HEK293T (cell line): ENCODE results near the gene SLC13A4.
"Not testable (repeated sequence)": the region's sequence is repeated elsewhere in the genome, so short reads cannot be mapped to it uniquely, and the experiment has no call there.

ENCODE experiments used
- CTCF ChIA-PET: fragments of 350-600 bp; formaldehyde crosslinking; extraction: SDS; loops from one replicate; lab custom pipeline; 2021; ENCODE audit warnings: antibody characterized with exemption, inconsistent platforms; lab: Yijun Ruan, JAX
- POLR2A ChIA-PET: fragments of 350-600 bp; formaldehyde crosslinking; extraction: SDS; loops from one replicate; lab custom pipeline; 2020; ENCODE audit warnings: antibody characterized with exemption, inconsistent platforms; lab: Yijun Ruan, JAX
- DNase-seq: peaks from one replicate; pipeline ENCODE4 v3.0.0; 2012; ENCODE audit warnings: mixed read lengths; ENCODE audit errors: extremely low spot score
- ARNT ChIP-seq: fragments of 450-650 bp; IDR thresholded peaks from 2 replicates; pipeline ENCODE4 v1.6.1; 2017; ENCODE audit warnings: mild to moderate bottlenecking
- BHLHE40 ChIP-seq: fragments of 450-650 bp; IDR thresholded peaks from 2 replicates; pipeline ENCODE4 v1.6.1; 2016; ENCODE audit warnings: mild to moderate bottlenecking, moderate library complexity, borderline replicate concordance
- CTBP1 ChIP-seq: fragments of 450-650 bp; IDR thresholded peaks from 2 replicates; pipeline ENCODE4 v1.6.1; 2016; ENCODE audit warnings: borderline replicate concordance
- ELF4 ChIP-seq: fragments of 450-650 bp; IDR thresholded peaks from 2 replicates; pipeline ENCODE4 v1.6.1; 2017; ENCODE audit warnings: antibody characterized with exemption
- FOXA1 ChIP-seq: fragments of 450-650 bp; IDR thresholded peaks from 2 replicates; pipeline ENCODE4 v1.6.1; 2016; ENCODE audit warnings: mild to moderate bottlenecking
- FOXK2 ChIP-seq: fragments of 450-650 bp; IDR thresholded peaks from 2 replicates; pipeline ENCODE4 v1.6.1; 2016; ENCODE audit warnings: mild to moderate bottlenecking
- FOXM1 ChIP-seq: fragments of 450-650 bp; IDR thresholded peaks from 2 replicates; pipeline ENCODE4 v1.6.1; 2017; ENCODE audit warnings: mild to moderate bottlenecking, borderline replicate concordance
- HDGF ChIP-seq: fragments of 450-650 bp; IDR thresholded peaks from 2 replicates; pipeline ENCODE4 v1.6.1; 2017; ENCODE audit warnings: antibody characterized with exemption, borderline replicate concordance
- L3MBTL2 ChIP-seq: fragments of 450-650 bp; conservative IDR thresholded peaks from 2 replicates; pipeline ENCODE4 v1.6.1; 2016; ENCODE audit warnings: mild to moderate bottlenecking
- LEF1 ChIP-seq: fragments of 450-650 bp; IDR thresholded peaks from 2 replicates; pipeline ENCODE4 v1.6.1; 2017; ENCODE audit warnings: mild to moderate bottlenecking, borderline replicate concordance
- NFRKB ChIP-seq: fragments of 450-650 bp; IDR thresholded peaks from 2 replicates; pipeline ENCODE4 v1.6.1; 2016; ENCODE audit warnings: mild to moderate bottlenecking, moderate library complexity
- SP1 ChIP-seq: fragments of 450-650 bp; IDR thresholded peaks from 2 replicates; pipeline ENCODE4 v1.6.1; 2017
- SUZ12 ChIP-seq: fragments of 450-650 bp; IDR thresholded peaks from 2 replicates; pipeline ENCODE4 v1.6.1; 2016; ENCODE audit warnings: mild to moderate bottlenecking
- TARDBP ChIP-seq: fragments of 450-650 bp; IDR thresholded peaks from 2 replicates; pipeline ENCODE4 v1.6.1; 2016
- ZNF384 ChIP-seq: fragments of 450-650 bp; IDR thresholded peaks from 2 replicates; pipeline ENCODE4 v1.6.1; 2016
- TF ChIP-seq, protein P1 (sequence below): fragments of 450-650 bp; IDR thresholded peaks from 2 replicates; pipeline ENCODE4 v1.6.1; 2016

Gene SLC13A4

DNA sequence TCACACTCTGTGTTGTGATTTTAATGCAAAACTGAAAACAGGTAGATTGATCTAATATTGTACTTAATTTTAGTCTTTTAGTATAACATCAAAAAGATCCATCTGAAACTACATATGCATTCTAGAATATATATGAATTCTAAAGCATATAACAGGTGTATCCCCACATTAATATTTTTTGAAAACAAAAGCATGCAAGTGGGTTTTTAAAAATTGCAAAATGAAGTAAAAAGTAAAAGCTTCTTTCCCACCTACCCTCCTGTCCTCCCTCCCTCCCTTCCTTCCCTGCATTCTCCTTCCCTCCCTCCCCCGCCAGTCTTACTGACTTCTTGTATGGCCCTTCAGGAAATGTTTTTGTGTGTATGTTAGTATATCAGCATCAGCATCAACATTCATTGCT, 80.2 kb downstream of the SLC13A4 start:
- DNase-seq, result no peak
- TF ChIP-seq TARDBP, result no peak
- no peak for TF ChIP-seq HDGF
- CTCF ChIA-PET, result no interaction called here
- POLR2A ChIA-PET, result interaction anchor here (1.5 kb wide), 1 partner anchor 15 kb away, joined by 6 read pairs; the partner anchor contains the start of gene STMP1

DNA sequence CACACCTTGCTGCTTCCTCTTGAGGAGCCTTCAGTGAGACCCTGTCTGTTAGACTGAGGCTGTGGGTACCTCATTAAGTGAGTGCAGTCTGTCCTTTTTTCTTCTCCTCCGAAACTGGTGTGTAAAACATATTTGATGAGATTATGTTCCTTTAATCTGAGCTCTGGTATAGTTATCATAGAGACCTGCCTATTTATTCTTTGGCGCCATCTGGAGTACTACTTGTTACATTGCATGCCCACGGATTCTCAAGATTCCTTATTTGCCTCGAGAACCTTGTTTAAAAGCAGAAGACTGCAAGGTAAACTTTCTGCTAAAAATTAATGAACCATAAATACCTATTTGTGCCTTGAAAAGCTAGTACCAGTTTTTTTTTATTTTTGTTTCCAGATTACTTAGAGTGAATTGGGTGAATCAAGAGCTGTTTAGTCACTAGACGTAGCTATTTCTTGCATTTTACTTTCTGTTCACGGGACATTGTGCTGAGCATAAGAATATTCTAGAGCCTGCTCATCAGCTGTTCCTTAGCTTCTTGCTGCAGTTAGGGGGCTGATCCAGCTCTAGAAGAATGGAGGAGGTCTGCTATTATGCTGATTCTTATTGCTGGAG, 82.6 kb downstream of the SLC13A4 start:
- POLR2A ChIA-PET, result interaction anchor here (1.1 to 1.3 kb wide), 2 partner anchors 16 to 17 kb away, joined by 5 to 7 read pairs; partner anchors contain the start of gene STMP1
- CTCF ChIA-PET, result interaction anchor here (0.6 to 2.4 kb wide), 21 partner anchors 10 to 1003 kb away, joined by 3 to 14 read pairs (median 4); no protein-coding TSS in a partner anchor
- DNase-seq, result peak; percentile 61
- TF ChIP-seq BHLHE40 (no peak), CTBP1 (no peak), FOXM1 (no peak), FOXK2 (no peak), TARDBP (no peak)

DNA sequence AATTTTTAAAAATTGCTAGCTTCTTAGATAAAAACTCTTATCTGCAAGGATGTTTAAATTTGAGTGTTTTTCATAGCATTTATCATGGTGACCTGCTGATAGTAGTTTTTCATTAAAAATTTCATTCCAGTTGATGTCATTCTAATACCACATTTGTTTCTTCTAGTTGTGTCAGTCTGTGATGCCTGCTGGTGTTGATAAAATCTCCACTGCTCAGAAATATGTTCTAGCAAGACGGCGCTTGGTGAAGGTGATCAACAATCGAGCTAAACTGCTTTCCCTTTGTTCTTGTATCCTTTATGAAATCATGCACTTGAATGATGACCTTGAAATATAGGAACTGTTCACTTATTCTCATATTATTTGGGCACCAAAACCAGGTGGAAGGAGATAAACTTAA, 83.3 kb downstream of the SLC13A4 start:
- CTCF ChIA-PET, result interaction anchor here (0.6 to 2.4 kb wide), 15 partner anchors 11 to 1003 kb away, joined by 3 to 14 read pairs (median 5); no protein-coding TSS in a partner anchor
- DNase-seq, result no peak
- POLR2A ChIA-PET, result interaction anchor here (1.1 to 1.8 kb wide), 3 partner anchors 16 to 18 kb away, joined by 5 to 7 read pairs (median 5); partner anchors contain the start of gene STMP1
- TF ChIP-seq SP1 (no peak), HDGF (no peak), ARNT (no peak), SUZ12 (no peak), NFRKB (no peak)

DNA sequence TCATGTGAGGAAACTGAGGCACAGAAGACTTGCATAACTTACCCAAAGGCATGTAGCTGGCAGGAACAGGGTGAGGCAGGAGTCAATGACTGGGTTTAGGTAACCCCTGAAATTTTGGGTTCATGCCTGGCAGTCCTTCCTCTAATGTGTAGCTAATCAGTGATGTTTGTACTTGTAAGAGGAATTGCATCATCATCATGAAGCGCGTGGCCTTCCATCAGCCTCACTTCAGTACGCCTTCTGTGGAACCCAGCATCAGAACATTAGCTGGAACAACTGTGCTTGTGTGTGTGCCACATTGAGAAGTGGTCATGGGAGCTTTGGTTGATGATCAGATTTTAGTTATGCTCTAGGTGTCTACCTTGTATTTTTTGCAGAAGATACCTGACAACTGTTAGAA, 83.8 kb downstream of the SLC13A4 start:
- ChIA-PET CTCF (interaction anchor here (0.6 to 2.4 kb wide), 5 partner anchors 12 to 363 kb away, joined by 3 to 14 read pairs (median 9); no protein-coding TSS in a partner anchor), POLR2A (interaction anchor here (1.2 to 1.8 kb wide), 2 partner anchors 16 to 18 kb away, joined by 3 to 5 read pairs; partner anchors contain the start of gene STMP1)
- TF ChIP-seq CTBP1, result no peak
- TF ChIP-seq FOXA1, result no peak
- no peak for TF ChIP-seq ARNT
- no peak for TF ChIP-seq FOXM1
- no peak for TF ChIP-seq LEF1
- TF ChIP-seq HDGF, result no peak
- no peak for TF ChIP-seq ELF4
- no peak for TF ChIP-seq ZNF384
- DNase-seq, result no peak

DNA sequence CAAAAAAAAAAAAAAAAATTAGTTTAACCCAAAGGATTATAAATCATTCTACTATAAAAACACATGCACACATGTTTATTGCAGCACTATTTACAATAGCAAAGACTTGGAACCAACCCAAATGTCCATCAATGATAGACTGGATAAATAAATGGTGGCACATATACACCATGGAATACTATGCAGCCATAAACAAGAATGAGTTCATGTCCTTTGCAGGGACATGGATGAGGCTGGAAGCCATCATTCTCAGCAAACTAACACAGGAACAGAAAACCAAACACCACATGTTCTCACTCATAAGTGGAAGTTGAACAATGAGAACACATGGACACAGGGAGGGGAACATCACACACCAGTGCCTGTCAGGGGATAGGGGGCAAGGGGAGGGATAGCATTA, 88.3 kb downstream of the SLC13A4 start:
- POLR2A ChIA-PET, DNase-seq, CTCF ChIA-PET: not testable (repeated sequence)

DNA sequence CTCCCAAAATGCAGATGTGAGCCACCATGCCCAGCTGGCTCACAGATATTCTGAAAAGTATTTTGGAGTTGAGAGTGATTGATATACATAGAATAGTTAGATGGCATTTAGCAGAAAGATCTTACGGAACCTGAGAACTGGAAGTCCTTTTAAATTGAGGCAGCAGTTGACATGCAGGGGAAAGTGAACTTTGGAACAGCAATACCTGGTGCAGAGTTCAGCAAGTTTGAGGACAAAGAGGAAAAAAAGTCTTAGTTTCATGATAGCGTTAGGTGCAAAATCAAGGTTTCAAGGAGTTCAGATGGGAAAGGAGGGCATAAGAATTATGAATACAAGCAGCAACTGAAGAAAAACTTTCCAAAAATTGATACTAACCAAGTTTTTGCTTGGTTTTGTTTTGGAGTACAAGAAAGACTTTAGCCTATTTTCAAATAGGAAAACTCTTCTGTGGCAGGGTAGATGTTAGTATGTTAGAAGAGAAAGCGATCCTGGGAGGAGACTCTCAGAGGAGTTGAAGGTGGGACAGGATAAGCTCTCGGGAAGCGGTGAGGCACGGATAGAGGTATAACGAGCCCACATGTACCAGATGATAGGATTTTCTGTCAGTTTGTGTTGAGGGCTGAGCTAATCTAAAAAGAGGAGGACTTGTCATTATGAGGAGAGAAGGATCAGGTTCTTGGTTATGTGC, 93.7 kb downstream of the SLC13A4 start:
- no peak for DNase-seq
- CTCF ChIA-PET, result no interaction called here
- TF ChIP-seq FOXK2 (no peak), L3MBTL2 (no peak), SUZ12 (no peak), BHLHE40 (no peak), TARDBP (no peak), NFRKB (no peak), ZNF384 (no peak), CTBP1 (no peak), ARNT (no peak), FOXM1 (no peak), ELF4 (no peak), SP1 (no peak), FOXA1 (no peak), LEF1 (no peak), HDGF (no peak)
- TF ChIP-seq, protein P1, sequence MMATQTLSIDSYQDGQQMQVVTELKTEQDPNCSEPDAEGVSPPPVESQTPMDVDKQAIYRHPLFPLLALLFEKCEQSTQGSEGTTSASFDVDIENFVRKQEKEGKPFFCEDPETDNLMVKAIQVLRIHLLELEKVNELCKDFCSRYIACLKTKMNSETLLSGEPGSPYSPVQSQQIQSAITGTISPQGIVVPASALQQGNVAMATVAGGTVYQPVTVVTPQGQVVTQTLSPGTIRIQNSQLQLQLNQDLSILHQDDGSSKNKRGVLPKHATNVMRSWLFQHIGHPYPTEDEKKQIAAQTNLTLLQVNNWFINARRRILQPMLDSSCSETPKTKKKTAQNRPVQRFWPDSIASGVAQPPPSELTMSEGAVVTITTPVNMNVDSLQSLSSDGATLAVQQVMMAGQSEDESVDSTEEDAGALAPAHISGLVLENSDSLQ, result no peak
- POLR2A ChIA-PET, result no interaction called here
